GM19467 (cell line): ENCODE measurements around the gene ETS2.

Source experiments
- ATAC-seq: cut with Tn5 transposase; IDR thresholded peaks from one replicate; pipeline ENCODE4 v1.9.1; 2021; ENCODE audit warnings: mild to moderate bottlenecking, moderate library complexity; ENCODE audit not compliant: unreplicated experiment

ETS2 gene

GRCh38 chr21:38777531-38777930 is 28.2 kb upstream of the ETS2 start:
- ATAC-seq = no peak

GRCh38 chr21:38780879-38781278 is 24.9 kb upstream of the ETS2 start:
- ATAC-seq = peak; percentile 58

GRCh38 chr21:38784458-38785266 is 21.1 kb upstream of the ETS2 start:
- ATAC-seq = no peak

- ATAC-seq = no peak
Measured at GRCh38 chr21:38785483-38785882, 20.2 kb upstream of the ETS2 start.

- ATAC-seq = no peak
Measured at GRCh38 chr21:38787016-38787415, 18.7 kb upstream of the ETS2 start.

GRCh38 chr21:38787461-38788274 is 18.1 kb upstream of the ETS2 start:
- ATAC-seq = no peak

DNA sequence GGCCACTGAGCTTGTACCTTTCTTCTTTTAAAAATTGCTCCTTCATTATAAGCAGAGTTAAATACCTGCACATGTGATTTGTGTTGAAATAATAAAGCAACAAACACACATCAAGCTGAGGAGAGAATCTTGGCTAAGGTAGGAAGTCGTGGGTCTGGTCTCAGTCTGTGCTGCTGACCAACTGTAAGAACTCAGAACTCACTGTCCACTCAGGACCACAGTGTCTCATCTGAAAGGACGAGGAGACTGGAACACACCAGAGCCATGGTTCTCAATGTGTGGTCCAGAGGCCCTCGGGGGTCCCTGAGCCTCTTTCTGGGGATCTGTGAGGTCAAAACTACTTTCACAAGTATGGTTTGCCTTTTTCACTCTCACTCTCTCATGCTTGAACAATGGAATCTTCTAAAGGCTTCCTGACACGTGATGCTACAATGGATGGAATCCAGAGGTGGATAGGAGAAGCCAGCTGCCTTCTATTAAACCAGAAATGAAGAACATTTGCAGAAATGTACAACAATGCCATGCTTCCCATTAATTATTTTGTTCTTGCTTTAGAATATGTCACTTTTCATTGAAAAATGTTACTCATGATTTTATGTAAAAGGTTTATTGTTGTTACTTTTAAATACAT is 17.3 kb upstream of the ETS2 start:
- ATAC-seq = no peak

GRCh38 chr21:38789275-38789674 is 16.5 kb upstream of the ETS2 start:
- no peak for ATAC-seq

DNA sequence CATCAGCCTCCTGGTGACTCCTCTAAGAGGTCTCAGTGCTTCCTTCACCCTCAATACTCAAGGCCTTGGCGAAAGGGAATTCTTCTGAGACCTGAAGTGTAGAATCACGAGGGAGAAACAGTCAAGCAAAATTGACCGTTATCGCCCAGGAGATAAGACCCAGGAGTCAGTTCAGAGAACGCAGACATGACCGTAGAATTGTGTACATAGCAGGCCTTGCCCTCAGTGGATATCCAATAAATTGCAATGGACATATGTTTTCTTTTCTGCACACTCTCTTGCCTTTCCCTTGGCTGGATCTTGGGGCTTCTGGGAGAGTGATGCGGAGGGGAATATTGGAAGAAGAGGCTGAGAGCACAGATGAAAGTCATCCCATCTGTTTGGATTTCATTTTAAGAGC is 15.7 kb upstream of the ETS2 start:
- ATAC-seq = no peak

DNA sequence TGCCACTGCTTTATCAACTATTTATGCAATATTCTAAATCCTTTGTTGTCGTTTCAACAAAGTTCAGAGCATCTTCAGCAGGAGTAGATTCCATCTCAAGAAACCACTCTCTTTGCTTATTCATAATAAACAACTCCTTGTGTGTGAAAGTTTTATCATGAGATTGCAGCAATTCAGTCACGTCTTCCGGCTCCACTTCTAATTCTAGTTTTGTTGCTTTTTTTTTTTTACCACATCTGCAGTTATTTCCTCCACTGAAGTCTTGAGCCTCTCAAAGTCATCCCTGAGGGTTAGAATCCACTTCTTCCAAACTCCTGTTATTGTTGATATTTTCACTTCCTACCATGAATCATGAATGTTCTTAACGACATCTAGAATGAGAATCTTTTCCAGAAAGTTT is 14.8 kb upstream of the ETS2 start:
- no peak for ATAC-seq

DNA sequence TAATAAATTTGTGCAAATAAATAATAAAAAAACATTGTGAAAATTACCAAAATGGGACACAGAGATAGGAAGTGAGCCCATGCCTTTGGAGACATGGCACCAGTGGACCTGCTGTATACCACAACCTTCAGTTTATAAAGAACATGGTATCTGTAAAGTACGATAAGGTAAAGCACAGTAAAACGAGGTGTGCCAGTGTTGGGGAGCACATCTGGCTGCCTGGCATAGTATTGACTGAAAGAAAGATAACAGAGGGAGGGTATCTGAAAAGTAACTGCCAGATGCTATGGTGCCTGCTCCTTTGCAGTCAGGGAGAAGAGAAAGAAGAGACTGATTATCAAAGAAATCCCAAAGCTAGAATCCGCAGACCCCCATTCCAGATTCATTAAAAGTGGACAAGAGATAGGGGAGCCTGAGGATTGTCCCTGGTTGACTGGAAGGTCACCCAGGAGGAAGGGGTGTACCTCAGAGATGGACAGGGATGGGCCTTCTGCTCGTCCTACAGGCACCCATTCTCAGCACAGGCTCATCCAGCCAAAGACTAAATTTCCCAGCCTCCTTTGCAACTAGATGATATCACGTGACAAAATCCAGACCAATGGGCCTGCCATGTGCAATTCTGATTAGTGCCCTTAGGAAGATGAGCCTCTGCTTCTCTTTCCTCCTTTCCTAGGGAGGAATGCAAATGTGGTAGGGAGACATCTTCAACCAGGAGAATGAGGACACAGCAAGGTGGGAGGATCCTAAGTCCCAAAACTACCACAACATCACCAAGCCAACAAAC is 12.9 kb upstream of the ETS2 start:
- no peak for ATAC-seq

DNA sequence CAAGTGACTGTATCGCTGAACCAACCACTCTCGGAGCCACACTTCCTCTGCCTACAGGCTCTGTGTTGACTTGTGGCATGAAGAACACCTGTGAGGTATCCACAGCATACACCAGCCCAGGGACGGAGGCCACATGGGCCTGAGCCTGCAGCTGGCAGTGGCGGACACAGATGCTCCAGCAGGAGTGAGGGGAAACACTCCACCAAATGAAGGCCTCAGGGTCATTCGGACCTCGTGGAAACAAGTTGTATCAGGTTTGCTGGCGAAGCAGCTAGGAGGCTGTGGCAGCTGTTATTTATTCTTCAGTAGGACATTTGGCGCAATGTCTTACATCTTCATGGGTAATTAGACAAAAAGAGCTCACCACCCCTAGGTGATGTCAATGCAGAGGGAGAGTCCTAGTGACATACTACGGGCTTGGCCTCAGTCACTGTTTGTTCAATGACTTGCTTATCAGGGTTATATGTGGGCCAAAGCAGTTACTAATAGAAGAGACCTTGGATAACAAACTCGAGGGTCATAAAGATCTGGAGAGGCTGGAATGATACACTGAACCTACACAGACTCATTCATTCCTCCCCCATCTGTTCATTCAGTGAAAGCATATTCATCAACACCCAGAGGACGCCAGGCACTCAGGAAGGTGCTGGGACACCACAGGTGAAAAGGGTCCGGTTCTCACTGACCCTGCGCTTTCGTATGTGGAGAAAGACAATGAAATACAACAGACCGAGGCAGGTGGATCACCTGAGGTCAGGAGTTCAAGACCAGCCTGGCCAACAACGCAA is 11.6 kb upstream of the ETS2 start:
- no peak for ATAC-seq

GRCh38 chr21:38794978-38795377 is 10.8 kb upstream of the ETS2 start:
- no peak for ATAC-seq

DNA sequence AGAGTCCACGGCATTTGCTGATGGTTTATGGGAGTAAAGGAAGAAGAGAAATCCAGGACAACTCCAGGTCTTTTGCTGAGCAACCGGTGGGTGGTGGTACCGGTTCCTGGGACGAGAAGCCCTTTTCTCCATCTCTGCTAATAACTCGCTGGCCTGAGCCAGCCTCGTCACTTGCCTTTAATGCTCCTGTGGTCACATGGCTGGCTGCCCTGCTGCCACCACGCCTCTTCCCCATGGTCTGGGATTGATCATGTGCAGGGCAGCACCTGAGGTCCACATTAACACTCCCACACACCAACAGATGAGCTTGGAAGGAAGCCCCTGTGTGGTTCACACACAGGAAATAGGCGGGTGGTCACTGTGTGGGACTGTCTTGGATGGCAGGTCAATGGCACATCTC is 10.3 kb upstream of the ETS2 start:
- ATAC-seq = no peak

DNA sequence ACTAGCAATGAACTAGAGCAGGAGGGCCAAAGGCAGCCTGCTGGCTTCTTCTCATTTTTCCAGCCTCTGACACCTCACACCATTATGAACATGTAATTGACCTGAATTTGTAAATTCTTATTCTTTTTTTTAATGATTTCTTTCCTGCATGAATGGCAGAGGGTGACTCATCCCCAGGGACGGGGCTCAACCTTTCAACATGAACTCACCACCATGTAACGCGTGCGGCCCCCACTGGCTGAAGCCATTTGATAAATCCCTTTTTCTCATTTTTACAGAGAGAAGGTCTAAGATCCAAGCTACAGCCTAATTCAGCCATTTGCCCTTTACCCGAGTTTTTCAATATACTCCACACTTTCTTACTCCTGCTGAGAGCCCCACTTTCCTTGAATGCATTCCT is 9.3 kb upstream of the ETS2 start:
- no peak for ATAC-seq

- ATAC-seq = no peak
Measured at GRCh38 chr21:38797470-38797869, 8.3 kb upstream of the ETS2 start.

DNA sequence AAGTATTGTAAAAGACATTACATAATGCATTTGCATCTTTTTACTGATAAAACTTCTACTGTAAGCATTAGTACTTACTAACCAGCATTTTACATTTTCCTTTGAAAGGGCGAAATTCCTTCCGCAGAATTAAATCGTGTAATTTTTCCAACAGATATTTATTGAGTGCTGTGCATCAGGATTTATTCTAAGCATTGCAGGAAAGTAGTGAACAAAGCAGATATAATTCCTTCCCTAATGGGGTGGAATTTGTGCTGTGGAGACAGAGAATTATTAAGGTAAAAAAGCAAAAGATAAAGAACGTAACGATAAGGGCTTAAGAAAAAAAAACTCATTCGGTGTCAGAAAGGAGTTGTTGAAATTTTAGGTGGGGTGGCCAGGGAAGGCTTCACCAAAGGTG is 7.6 kb upstream of the ETS2 start:
- ATAC-seq = no peak

GRCh38 chr21:38798481-38798882 is 7.2 kb upstream of the ETS2 start:
- no peak for ATAC-seq

DNA sequence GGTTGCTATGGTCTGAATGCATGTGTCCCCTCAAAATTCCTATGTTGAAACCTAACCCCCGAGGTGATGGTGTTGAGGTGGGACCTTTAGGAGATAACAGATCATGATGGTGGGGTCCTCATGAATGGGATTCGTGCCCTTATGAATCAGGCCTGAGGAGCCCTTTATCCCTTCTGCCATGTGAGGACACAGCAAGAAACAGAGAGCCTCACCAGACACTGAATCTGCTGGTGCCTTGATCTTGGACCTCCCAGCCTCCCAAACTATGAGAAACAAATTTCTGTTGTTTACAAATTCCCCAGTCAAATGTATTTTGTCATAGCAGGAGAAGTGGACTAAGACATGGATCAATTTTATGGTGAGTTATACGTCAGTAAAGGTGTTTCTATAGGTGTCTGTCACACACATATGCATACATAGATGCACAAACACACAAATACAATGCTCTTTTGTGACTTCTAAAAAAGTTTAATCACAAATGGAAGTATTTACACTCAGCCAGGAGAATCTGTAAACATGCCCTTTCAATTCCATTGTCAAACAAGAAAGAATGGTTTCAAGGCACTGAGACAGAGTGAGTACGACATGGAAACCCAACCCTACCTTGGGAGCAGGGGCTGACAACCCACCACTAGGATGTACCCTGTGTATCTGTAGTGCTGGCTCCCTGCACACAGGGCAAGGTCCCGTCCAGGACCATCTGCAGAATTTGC is 5.5 kb upstream of the ETS2 start:
- ATAC-seq = no peak
